ENCODE measurements around the gene NDUFV2.
A peak's percentile ranks its signal among the peaks of the same experiment; 100 is the strongest.
"Not testable (repeated sequence)": the region's sequence is repeated elsewhere in the genome, so short reads cannot be mapped to it uniquely, and the experiment has no call there.

NDUFV2 gene

GRCh38 chr18:9102508-9103375, at the start of gene NDUFV2:
Gene NDUFV2, plus strand, starts transcription at chr18:9102699. Its CDS starts 45 bp downstream, at chr18:9102744.
- peak; percentile 95 for DNase-seq (ENCODE audit: low read depth in 1 of 2, low spot score in 1 of 2)

- DNase-seq (ENCODE audit: low read depth in 1 of 2, low spot score in 1 of 2), result no peak
Measured at GRCh38 chr18:9053814-9054213, 48.7 kb upstream of the NDUFV2 start.

GRCh38 chr18:9055185-9055584, 47.3 kb upstream of the NDUFV2 start:
- no peak for DNase-seq (ENCODE audit: low read depth in 1 of 2, low spot score in 1 of 2)

DNA sequence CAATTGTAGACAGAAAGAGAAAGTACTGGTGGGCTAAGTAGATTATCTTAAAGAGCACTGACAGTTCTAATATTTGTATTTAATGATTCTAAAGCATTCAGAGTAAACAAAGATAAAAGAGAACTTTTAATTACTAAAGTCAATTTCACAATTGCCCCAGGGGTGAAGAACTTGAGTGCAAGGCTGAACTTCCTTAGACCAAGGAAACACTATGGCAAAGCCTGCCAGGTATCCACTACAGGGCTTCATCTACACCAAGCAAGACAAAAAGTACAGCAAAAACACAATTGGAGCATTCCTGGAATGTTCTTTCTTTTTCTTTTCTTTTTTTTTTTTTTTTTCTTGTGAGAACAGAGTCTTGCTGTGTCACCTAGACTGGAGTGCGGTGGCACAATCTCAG, 46.9 kb upstream of the NDUFV2 start:
- DNase-seq (ENCODE audit: low read depth in 1 of 2, low spot score in 1 of 2), result no peak

DNA sequence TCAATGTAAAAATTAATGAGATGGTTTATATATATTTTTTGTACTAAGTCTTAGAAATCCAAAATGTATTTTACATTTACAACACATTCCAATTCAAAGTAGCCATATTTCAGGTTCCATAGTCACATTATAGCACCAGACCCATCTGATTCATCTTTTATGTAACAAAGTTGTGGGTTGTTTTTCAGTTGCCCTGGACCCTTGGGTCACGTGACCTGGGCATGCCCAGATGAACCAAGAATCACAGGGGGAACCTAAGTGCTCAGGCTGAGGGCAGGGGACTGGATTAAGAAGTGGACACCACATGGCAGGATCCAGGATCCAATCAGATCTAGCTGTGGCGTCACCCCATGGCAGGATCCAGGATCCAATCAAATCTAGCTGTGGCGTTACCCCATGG, 44.9 kb upstream of the NDUFV2 start:
- DNase-seq (ENCODE audit: low read depth in 1 of 2, low spot score in 1 of 2), result no peak

DNA sequence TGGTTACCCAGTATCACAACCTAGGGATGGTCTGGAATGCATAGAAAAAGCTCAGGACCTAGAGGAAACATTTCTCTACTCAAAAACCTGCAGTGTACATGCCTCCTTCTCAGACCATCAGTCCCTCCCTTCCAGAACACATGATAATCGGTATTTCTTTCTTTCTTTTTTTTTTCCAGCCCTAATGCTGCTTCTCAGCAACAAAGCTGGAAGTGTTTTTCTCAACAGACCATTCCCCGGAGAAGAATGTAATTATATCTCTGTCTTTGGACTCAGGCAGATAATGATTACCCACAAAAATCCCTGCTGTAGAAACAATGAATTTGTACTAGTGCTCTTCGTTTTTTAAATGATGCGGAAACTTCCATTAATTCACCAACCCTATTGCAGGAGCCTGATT, 44.1 kb upstream of the NDUFV2 start:
- no peak for DNase-seq (ENCODE audit: low read depth in 1 of 2, low spot score in 1 of 2)

DNA sequence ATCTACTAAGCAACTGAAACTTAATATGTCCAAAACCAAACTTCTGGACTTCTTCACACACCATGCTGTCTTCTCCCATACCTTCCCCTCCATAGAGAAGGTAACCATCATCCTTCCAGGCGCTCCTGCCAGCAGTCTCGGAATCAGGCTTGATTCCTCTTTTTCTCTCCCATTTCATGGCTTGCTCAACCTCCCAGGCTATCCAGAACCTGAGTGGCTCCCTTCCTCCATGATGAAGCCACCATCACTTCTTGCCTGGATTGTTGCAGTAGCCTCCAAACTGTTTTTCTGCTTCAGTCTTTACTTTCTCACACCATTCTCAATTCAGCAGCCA, 40.1 kb upstream of the NDUFV2 start:
- no peak for DNase-seq (ENCODE audit: low read depth in 1 of 2, low spot score in 1 of 2)

- no peak for DNase-seq (ENCODE audit: low read depth in 1 of 2, low spot score in 1 of 2)
Measured at GRCh38 chr18:9065864-9066263, 36.6 kb upstream of the NDUFV2 start.

DNA sequence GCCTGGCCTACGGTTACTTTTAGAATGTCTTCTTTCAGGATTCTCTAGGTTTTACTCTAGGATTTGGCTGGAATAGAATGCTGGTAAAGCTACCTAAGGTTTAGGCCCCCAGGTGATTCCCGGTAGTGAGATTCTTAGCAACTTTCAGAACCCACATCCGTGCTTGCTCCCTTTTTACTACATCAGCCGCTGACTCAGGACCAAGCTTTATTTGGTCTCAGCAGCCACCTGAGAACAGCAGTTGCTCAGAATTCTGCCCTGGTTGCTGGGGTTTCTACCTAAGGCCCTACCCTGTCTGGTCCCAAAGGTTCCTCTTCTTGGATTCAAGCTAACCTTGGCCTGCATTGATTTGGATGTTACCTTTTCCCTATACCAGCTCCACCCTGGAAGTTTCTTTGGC, 36.1 kb upstream of the NDUFV2 start:
- no peak for DNase-seq (ENCODE audit: low read depth in 1 of 2, low spot score in 1 of 2)

DNA sequence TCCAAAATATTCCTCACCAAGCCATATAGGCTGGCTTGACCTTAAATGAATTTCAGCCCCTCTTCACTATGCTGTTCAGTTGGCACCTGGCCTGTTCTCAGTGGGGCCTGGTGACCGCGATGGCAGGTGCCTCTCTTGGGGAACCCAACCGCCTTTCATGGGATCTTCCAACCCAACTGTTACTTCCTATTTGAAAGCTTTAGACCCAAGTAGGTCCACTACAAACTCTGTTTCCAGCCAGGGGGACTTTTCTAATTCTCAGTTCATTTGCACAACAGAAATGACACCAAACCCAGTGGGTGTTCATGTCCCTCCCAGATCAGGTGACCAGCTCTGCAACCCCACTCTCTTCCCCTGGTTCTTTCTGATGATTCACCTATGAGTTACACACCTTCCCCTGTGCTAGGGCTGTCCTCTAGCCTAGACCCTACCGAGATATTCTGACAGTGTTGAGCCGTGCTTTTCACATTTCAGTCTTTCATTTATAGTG, 35.6 kb upstream of the NDUFV2 start:
- DNase-seq (ENCODE audit: low read depth in 1 of 2, low spot score in 1 of 2), result no peak

- no peak for DNase-seq (ENCODE audit: low read depth in 1 of 2, low spot score in 1 of 2)
Measured at GRCh38 chr18:9067823-9068222, 34.7 kb upstream of the NDUFV2 start.

- DNase-seq (ENCODE audit: low read depth in 1 of 2, low spot score in 1 of 2), result no peak
Measured at GRCh38 chr18:9068346-9068745, 34.2 kb upstream of the NDUFV2 start.

DNA sequence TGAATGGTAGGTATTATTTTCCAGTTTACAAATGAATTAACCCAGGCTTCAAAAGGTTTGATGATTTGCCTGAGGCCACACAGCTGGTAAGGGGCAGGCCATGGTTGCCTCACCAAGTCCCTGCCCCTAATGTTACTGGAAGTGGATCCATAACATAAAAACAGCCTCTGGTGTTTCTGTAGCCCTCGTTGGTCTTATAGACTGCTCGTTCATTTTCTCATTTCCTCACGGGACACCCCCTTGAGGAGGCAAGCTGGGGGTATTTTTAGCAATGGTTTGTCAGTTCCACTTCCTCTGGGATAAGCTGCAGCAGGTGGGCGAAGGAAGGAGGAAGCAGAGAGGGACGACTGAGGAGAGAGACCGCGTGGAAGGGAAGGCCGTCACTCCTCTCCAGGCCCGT, 32.9 kb upstream of the NDUFV2 start:
- no peak for DNase-seq (ENCODE audit: low read depth in 1 of 2, low spot score in 1 of 2)

DNA sequence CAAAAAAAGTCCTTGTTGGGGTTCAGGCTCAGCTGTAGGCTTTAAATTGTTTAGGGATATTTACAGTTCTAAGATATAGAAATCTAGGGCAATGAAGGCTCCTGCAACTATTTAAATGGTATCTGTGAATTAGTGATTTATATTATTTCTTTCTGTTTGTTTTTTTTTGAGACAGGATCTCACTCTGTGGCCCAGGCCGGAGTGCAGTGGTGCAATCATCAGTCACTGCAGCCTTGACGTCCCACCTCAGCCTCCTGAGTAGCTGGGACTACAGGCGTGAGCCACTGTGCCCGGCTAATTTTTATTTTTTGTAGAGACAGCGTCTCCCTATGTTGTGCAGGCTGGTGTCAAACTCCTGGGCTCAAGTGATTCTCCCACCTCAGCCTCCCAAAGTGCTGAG, 32.3 kb upstream of the NDUFV2 start:
- DNase-seq (ENCODE audit: low read depth in 1 of 2, low spot score in 1 of 2), result no peak

DNA sequence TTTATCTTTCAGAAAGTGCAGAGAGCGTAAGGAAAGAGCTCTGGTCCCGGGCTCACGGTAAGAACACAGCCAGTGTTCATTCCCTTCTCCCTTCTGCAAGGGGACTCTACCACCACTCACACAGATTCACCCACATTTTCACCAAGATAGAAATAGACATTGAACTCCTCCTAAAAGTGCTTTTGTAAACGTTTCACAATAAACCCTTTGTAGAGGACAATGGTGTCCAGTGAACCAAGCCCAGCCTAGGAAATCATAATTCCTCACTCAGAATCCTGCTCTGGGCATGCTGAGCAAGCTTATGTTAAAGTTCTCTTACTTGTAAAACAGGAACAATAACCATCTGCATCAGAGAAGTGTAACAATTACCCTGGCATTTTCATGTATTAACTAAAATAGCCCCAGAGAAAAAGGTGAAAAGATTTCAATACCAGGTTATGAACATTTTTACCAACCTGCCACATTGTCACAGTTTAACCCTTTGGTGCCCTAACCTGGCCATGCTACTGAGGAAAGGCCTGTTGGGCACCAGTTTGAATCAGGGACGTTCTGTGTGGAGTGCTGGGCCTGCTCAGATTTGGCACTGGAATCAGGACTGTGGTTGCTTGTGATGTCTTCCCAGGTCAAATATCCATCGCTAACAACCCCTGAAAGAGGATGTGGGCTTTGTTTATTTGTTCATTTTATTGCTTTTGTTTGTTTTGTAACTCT, 22.5 kb upstream of the NDUFV2 start:
- DNase-seq (ENCODE audit: low read depth in 1 of 2, low spot score in 1 of 2), result no peak

- no peak for DNase-seq (ENCODE audit: low read depth in 1 of 2, low spot score in 1 of 2)
Measured at GRCh38 chr18:9081940-9082339, 20.6 kb upstream of the NDUFV2 start.

- peak in 1 of 2 donors; percentile 68 for DNase-seq (ENCODE audit: low read depth in 1 of 2, low spot score in 1 of 2)
Measured at GRCh38 chr18:9082711-9083510, 19.6 kb upstream of the NDUFV2 start.

- no peak for DNase-seq (ENCODE audit: low read depth in 1 of 2, low spot score in 1 of 2)
Measured at GRCh38 chr18:9086015-9086414, 16.5 kb upstream of the NDUFV2 start.

DNA sequence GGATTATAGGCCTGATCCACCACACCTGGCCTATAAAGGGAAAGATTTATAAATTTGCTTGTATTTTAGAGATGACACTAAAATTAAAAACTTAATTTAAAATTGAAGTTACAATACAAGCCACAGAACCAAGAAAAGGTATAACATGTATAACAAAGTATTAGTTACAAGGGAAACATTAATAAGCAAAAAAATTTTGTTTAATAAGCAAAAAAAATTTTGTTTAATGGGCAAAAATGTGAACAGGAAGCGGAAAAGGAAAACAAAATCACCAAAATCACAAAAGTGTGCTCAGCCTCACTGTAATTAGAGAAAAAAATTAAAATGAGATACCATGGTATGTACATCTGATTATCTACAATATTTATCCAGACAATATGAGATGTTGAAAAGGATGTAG, 15.9 kb upstream of the NDUFV2 start:
- DNase-seq (ENCODE audit: low read depth in 1 of 2, low spot score in 1 of 2), result no peak

DNA sequence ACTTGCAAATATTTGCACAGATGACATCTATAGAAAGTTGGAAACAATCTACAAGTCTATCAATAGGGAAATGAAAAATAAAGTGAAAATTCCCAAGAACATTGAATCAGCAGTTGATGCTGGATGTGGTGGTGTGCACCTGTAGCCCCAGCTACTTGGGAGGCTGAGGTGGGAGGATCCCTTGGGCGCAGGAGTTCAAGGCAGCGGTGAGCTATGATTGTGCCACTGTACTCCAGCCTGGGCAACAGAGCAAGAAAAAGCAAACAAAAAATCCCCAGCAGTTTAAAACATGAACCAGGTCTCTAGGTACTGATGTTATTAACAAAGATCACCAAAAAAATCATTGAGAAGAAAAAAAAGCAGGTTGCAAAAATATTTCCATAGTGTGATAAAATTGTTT, 15.4 kb upstream of the NDUFV2 start:
- DNase-seq (ENCODE audit: low read depth in 1 of 2, low spot score in 1 of 2), result no peak

DNA sequence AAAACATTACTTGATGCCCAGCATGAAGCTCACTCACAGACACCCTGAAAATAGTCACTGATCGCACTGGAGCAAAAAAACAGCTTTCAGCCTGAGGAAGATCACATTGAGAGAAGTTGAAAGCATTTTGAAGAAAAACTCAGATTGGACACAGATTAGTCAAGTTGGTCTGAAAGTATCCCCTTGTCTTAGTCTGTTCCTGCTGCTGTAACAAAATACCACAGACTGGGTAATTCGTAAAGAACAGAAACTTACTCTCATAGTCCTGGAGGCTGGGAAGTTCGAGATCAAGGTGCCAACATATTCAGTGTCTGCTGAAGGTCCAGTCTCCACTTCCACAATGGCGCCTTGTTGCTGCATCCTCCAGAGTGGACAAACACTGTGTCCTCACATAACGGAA, 14.2 kb upstream of the NDUFV2 start:
- no peak for DNase-seq (ENCODE audit: low read depth in 1 of 2, low spot score in 1 of 2)

DNA sequence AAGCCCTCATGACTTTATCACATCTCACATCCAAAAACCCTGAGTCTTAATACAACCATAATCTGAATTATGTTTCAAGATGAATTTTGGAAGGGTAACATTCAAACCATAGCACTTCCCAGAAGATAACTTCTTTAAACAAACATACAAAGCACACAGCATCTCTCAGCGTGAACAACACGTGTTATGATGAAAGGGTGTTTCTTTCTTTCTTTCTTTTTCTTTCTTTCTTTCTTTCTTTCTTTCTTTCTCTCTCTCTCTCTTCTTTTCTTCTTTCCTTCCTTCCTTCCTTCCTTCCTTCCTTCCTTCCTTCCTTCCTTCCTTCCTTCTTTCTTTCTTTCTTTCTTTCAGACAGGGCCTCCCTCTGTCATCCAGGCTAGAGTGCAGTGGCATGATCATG, 13.8 kb upstream of the NDUFV2 start:
- DNase-seq (ENCODE audit: low read depth in 1 of 2, low spot score in 1 of 2), result not testable (repeated sequence)

All from activated CD4-positive, alpha-beta T cell treated with anti-CD3 and anti-CD28 coated beads, Interleukin-2, amount 50 U/mL, for 24 hours (primary cell).